ENCODE data around the gene PPFIA2. TPM values are rescaled to one million over a fixed set of nuclear protein-coding genes. Genes with fewer than 3 reads are reported as not detected.
A peak's percentile ranks its signal among the peaks of the same experiment; 100 is the strongest.

The PPFIA2 gene
- total RNA-seq, 1 donor from 2014 or later, result 5.7 TPM

DNA sequence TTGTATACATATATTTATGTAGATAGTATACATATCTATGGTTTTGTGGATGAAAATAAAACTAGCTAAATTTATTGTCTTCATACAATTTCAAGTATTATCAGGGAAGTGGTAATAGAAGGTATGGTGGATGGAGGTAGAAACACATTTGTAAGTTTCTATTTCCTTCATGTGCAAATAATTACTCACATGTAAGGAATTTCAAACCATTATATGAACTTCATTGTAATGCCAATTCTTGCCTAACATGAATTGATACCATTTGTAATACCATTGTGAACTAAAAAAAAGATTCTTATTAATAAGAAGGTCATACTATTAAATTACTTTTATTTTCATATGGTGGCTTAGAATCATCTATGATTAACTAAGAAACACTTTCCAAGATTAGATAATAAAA lies 20.1 kb upstream of the PPFIA2 start:
- Mint-ChIP-seq H3K9me3 (no peaks in the 10 kb centered on the region), H3K4me3 (no peak overlapping the region), H3K36me3 (no peaks in the 10 kb centered on the region), H3K27me3 (no peaks in the 10 kb centered on the region), H3K27ac (no peak overlapping the region), H3K4me1 (ENCODE audit: unreplicated experiment) (no peaks in the 10 kb centered on the region)
- no peak for DNase-seq (ENCODE audit: extremely low spot score, unreplicated experiment)
- TF ChIP-seq, protein P1, sequence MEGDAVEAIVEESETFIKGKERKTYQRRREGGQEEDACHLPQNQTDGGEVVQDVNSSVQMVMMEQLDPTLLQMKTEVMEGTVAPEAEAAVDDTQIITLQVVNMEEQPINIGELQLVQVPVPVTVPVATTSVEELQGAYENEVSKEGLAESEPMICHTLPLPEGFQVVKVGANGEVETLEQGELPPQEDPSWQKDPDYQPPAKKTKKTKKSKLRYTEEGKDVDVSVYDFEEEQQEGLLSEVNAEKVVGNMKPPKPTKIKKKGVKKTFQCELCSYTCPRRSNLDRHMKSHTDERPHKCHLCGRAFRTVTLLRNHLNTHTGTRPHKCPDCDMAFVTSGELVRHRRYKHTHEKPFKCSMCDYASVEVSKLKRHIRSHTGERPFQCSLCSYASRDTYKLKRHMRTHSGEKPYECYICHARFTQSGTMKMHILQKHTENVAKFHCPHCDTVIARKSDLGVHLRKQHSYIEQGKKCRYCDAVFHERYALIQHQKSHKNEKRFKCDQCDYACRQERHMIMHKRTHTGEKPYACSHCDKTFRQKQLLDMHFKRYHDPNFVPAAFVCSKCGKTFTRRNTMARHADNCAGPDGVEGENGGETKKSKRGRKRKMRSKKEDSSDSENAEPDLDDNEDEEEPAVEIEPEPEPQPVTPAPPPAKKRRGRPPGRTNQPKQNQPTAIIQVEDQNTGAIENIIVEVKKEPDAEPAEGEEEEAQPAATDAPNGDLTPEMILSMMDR (conservative IDR thresholded peaks at IDR 0.05), result no peak

DNA sequence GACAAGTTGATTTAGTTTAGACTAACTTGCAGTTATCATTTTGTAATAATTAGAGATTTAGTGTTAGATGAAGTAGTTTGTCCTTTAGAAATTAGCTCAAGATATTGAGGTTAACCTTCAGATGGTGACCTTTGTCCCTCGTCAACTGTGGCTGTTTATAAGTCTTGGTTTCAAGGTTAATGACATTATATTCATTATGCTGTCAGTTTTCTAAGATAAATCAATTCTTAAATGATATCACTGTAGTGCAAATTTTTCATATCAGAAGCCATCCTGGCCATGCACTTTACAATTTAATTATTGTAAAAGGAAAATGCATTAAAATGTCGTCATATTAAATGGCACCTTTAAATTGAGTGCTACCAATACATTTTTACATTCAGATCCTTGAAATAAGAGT lies 19.6 kb upstream of the PPFIA2 start:
- Mint-ChIP-seq H3K4me1 (ENCODE audit: unreplicated experiment) (no peaks in the 10 kb centered on the region), H3K27me3 (peaks cover 2% of the 10 kb centered on the region), H3K36me3 (no peaks in the 10 kb centered on the region), H3K9me3 (no peaks in the 10 kb centered on the region), H3K27ac (no peak overlapping the region), H3K4me3 (no peak overlapping the region)
- TF ChIP-seq, protein P1 (conservative IDR thresholded peaks at IDR 0.05), result no peak
- DNase-seq (ENCODE audit: extremely low spot score, unreplicated experiment), result no peak

DNA sequence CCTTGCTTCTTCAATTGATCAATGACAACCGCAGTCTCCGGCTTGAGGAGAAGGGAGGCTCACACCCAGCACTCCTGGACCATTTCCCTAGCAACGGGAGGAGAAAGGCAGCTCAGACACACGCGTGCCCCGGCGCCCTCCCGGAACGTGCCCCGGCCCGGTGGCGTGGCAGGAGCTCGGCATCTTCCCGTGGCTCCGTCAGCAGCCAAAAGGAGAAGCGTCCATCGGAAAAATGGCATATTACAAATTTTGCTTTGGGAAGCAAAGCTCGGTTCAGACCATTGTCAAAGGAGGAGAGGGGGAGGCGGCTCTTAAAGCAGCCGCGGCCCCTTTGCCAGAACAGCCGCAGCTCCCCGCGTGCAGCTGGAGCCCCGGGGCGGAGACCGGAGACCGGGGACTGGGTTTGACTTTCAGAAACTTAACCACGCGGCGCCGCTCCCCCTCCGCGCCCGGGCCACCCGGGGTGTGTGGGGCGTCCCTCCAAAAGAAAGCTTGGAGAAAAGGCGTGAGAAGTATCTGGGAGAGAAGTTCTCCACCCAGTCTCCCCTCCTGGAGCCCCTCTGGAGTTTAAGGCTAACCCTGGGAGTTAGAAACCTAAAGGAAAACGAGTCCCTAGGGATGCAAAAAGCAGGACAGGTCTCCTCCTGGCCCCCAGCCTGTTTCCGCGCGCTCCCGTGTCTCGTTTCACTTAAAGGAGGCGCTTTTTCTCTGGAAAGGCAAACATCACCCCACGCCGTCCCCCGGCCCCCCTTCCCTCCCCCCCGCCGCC lies 545 bp downstream of the PPFIA2 start:
- TF ChIP-seq, protein P1 (conservative IDR thresholded peaks at IDR 0.05), result no peak
- Mint-ChIP-seq H3K4me3 (peak overlapping the region; percentile 91), H3K4me1 (ENCODE audit: unreplicated experiment) (no peaks in the 10 kb centered on the region), H3K9me3 (no peaks in the 10 kb centered on the region), H3K27me3 (peaks cover 57% of the 10 kb centered on the region), H3K36me3 (no peaks in the 10 kb centered on the region), H3K27ac (no peak overlapping the region)
- DNase-seq (ENCODE audit: extremely low spot score, unreplicated experiment), result peak; percentile 73

- Mint-ChIP-seq H3K36me3 (no peaks in the 10 kb centered on the region), H3K9me3 (no peaks in the 10 kb centered on the region), H3K4me3 (peak overlapping the region; percentile 91), H3K27ac (no peak overlapping the region), H3K27me3 (peaks cover 57% of the 10 kb centered on the region), H3K4me1 (ENCODE audit: unreplicated experiment) (no peaks in the 10 kb centered on the region)
- no peak for DNase-seq (ENCODE audit: extremely low spot score, unreplicated experiment)
- TF ChIP-seq, protein P1 (conservative IDR thresholded peaks at IDR 0.05), result no peak
Observed at GRCh38 chr12:81757731-81758365, 1.3 kb downstream of the PPFIA2 start.

DNA sequence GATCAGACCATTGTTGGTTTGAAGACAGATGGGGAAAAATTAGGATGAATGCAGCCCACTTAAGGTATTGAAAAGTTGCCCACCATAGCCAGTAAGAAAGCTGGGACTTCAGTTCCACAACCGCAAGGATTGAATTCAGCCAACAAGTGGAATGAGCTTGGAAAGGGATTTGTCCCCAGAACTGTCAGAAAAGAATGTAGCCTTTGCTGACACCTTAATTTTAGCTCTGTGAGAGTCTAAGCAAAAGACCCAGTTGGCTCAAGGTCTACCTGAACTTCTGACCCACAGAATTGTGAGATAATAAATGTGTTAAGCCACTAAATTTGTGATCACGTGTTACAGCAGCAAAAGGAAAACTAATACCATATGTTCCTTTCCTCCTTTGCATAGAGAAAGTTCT lies 29.4 kb downstream of the PPFIA2 start:
- TF ChIP-seq, protein P1 (conservative IDR thresholded peaks at IDR 0.05), result no peak
- Mint-ChIP-seq H3K27me3 (no peaks in the 10 kb centered on the region), H3K4me3 (no peak overlapping the region), H3K27ac (no peak overlapping the region), H3K9me3 (no peaks in the 10 kb centered on the region), H3K4me1 (ENCODE audit: unreplicated experiment) (peaks cover 8% of the 10 kb centered on the region), H3K36me3 (no peaks in the 10 kb centered on the region)
- DNase-seq (ENCODE audit: extremely low spot score, unreplicated experiment), result no peak

All from type B pancreatic cell (in vitro differentiated cells).